Activated T-cell treated with anti-CD3 and anti-CD28 coated beads, Interleukin-2, amount 50 U/mL, for 24 hours (primary cell): ENCODE measurements around the gene PRORP.

Experiments
- DNase-seq: peaks from one replicate; pipeline ENCODE4 v3.0.0-alpha.2; 2020
- H3K27ac Mint-ChIP-seq: 2 replicates; pipeline ENCODE4 v1.8.0; 2020; ENCODE audit warnings: mild to moderate bottlenecking, mixed read lengths
- H3K27me3 Mint-ChIP-seq: 2 replicates; pipeline ENCODE4 v1.8.0; 2020; ENCODE audit warnings: mixed read lengths
- H3K36me3 Mint-ChIP-seq: 2 replicates; pipeline ENCODE4 v1.8.0; 2020; ENCODE audit warnings: low read depth, mixed read lengths
- H3K4me1 Mint-ChIP-seq: 2 replicates; pipeline ENCODE4 v1.8.0; 2020; ENCODE audit warnings: low read depth, mixed read lengths
- H3K4me3 Mint-ChIP-seq: 2 replicates; pipeline ENCODE4 v1.8.0; 2020; ENCODE audit warnings: mild to moderate bottlenecking, moderate library complexity, mixed read lengths
- H3K9me3 Mint-ChIP-seq: 2 replicates; pipeline ENCODE4 v1.8.0; 2020; ENCODE audit warnings: mixed read lengths

The PRORP gene

GRCh38 chr14:35121026-35121886 is 1.1 kb upstream of the PRORP start:
- Mint-ChIP-seq H3K27ac (peak overlapping the region; percentile 100), H3K4me1 (peaks cover 69% of the 10 kb centered on the region), H3K36me3 (peaks cover 87% of the 10 kb centered on the region), H3K9me3 (no peaks in the 10 kb centered on the region), H3K27me3 (no peaks in the 10 kb centered on the region), H3K4me3 (peak overlapping the region; percentile 92)
- peak; percentile 42 for DNase-seq

- H3K36me3 Mint-ChIP-seq = peaks cover 87% of the 10 kb centered on the region
- DNase-seq = no peak
- no peaks in the 10 kb centered on the region for H3K27me3 Mint-ChIP-seq
- no peaks in the 10 kb centered on the region for H3K9me3 Mint-ChIP-seq
- H3K27ac Mint-ChIP-seq = peak overlapping the region; percentile 100
- peaks cover 67% of the 10 kb centered on the region for H3K4me1 Mint-ChIP-seq
- peak overlapping the region; percentile 92 for H3K4me3 Mint-ChIP-seq
Observed at GRCh38 chr14:35122696-35123387, 490 bp downstream of the PRORP start.

- DNase-seq = no peak
- peaks cover 68% of the 10 kb centered on the region for H3K4me1 Mint-ChIP-seq
- no peaks in the 10 kb centered on the region for H3K27me3 Mint-ChIP-seq
- H3K9me3 Mint-ChIP-seq = no peaks in the 10 kb centered on the region
- peak overlapping the region; percentile 100 for H3K27ac Mint-ChIP-seq
- H3K4me3 Mint-ChIP-seq = peak overlapping the region; percentile 92
- peaks cover 88% of the 10 kb centered on the region for H3K36me3 Mint-ChIP-seq
Observed at GRCh38 chr14:35123388-35123703, 994 bp downstream of the PRORP start.

GRCh38 chr14:35124127-35124526 is 1.8 kb downstream of the PRORP start:
- H3K27me3 Mint-ChIP-seq = no peaks in the 10 kb centered on the region
- peaks cover 66% of the 10 kb centered on the region for H3K4me1 Mint-ChIP-seq
- no peak overlapping the region for H3K27ac Mint-ChIP-seq
- H3K36me3 Mint-ChIP-seq = peaks cover 86% of the 10 kb centered on the region
- no peaks in the 10 kb centered on the region for H3K9me3 Mint-ChIP-seq
- DNase-seq = no peak
- H3K4me3 Mint-ChIP-seq = peak overlapping the region; percentile 92

GRCh38 chr14:35133542-35134328 is 11.4 kb downstream of the PRORP start:
- Mint-ChIP-seq H3K27me3 (no peaks in the 10 kb centered on the region), H3K4me3 (no peak overlapping the region), H3K36me3 (peaks cover 72% of the 10 kb centered on the region), H3K9me3 (no peaks in the 10 kb centered on the region), H3K4me1 (peaks cover 23% of the 10 kb centered on the region), H3K27ac (peak overlapping the region; percentile 41)
- DNase-seq = no peak

GRCh38 chr14:35134329-35135123 is 12.2 kb downstream of the PRORP start:
- Mint-ChIP-seq H3K27ac (peak overlapping the region; percentile 41), H3K9me3 (no peaks in the 10 kb centered on the region), H3K4me3 (no peak overlapping the region), H3K36me3 (peaks cover 72% of the 10 kb centered on the region), H3K4me1 (peaks cover 23% of the 10 kb centered on the region), H3K27me3 (no peaks in the 10 kb centered on the region)
- no peak for DNase-seq

- peaks cover 24% of the 10 kb centered on the region for H3K4me1 Mint-ChIP-seq
- peak overlapping the region; percentile 51 for H3K27ac Mint-ChIP-seq
- H3K36me3 Mint-ChIP-seq = peaks cover 63% of the 10 kb centered on the region
- no peak overlapping the region for H3K4me3 Mint-ChIP-seq
- no peaks in the 10 kb centered on the region for H3K27me3 Mint-ChIP-seq
- no peak for DNase-seq
- no peaks in the 10 kb centered on the region for H3K9me3 Mint-ChIP-seq
Observed at GRCh38 chr14:35138585-35138984, 16.2 kb downstream of the PRORP start.

GRCh38 chr14:35140718-35141581 is 18.6 kb downstream of the PRORP start:
- Mint-ChIP-seq H3K27me3 (no peaks in the 10 kb centered on the region), H3K9me3 (no peaks in the 10 kb centered on the region), H3K4me1 (peaks cover 22% of the 10 kb centered on the region), H3K4me3 (no peak overlapping the region), H3K36me3 (peaks cover 52% of the 10 kb centered on the region), H3K27ac (no peak overlapping the region)
- DNase-seq = no peak

GRCh38 chr14:35144029-35144428 is 21.7 kb downstream of the PRORP start:
- H3K4me1 Mint-ChIP-seq = peaks cover 24% of the 10 kb centered on the region
- no peaks in the 10 kb centered on the region for H3K9me3 Mint-ChIP-seq
- H3K4me3 Mint-ChIP-seq = no peak overlapping the region
- no peak overlapping the region for H3K27ac Mint-ChIP-seq
- DNase-seq = no peak
- no peaks in the 10 kb centered on the region for H3K27me3 Mint-ChIP-seq
- H3K36me3 Mint-ChIP-seq = peaks cover 56% of the 10 kb centered on the region

GRCh38 chr14:35146711-35147149 is 24.4 kb downstream of the PRORP start:
- DNase-seq = no peak
- Mint-ChIP-seq H3K27me3 (no peaks in the 10 kb centered on the region), H3K9me3 (no peaks in the 10 kb centered on the region), H3K36me3 (peaks cover 58% of the 10 kb centered on the region), H3K4me3 (no peak overlapping the region), H3K4me1 (peaks cover 27% of the 10 kb centered on the region), H3K27ac (no peak overlapping the region)

- Mint-ChIP-seq H3K36me3 (peaks cover 57% of the 10 kb centered on the region), H3K4me1 (peaks cover 27% of the 10 kb centered on the region), H3K27me3 (no peaks in the 10 kb centered on the region), H3K4me3 (no peak overlapping the region), H3K9me3 (no peaks in the 10 kb centered on the region), H3K27ac (no peak overlapping the region)
- no peak for DNase-seq
Observed at GRCh38 chr14:35147186-35147585, 24.8 kb downstream of the PRORP start.

- H3K9me3 Mint-ChIP-seq = no peaks in the 10 kb centered on the region
- peaks cover 27% of the 10 kb centered on the region for H3K4me1 Mint-ChIP-seq
- no peak overlapping the region for H3K4me3 Mint-ChIP-seq
- DNase-seq = no peak
- H3K27me3 Mint-ChIP-seq = no peaks in the 10 kb centered on the region
- H3K27ac Mint-ChIP-seq = no peak overlapping the region
- H3K36me3 Mint-ChIP-seq = peaks cover 56% of the 10 kb centered on the region
Observed at GRCh38 chr14:35147711-35148110, 25.4 kb downstream of the PRORP start.

- Mint-ChIP-seq H3K36me3 (peaks cover 58% of the 10 kb centered on the region), H3K27ac (no peak overlapping the region), H3K4me3 (no peak overlapping the region)
Observed at GRCh38 chr14:35149239-35149638, 26.9 kb downstream of the PRORP start.

More at GRCh38 chr14:35149239-35149638, 26.9 kb downstream of the PRORP start:
- no peaks in the 10 kb centered on the region for H3K27me3 Mint-ChIP-seq
- DNase-seq = no peak
- peaks cover 36% of the 10 kb centered on the region for H3K4me1 Mint-ChIP-seq
- no peaks in the 10 kb centered on the region for H3K9me3 Mint-ChIP-seq
